HuH-7.5 (cell line): ENCODE results near the gene AK8.

Experiments used
- DNase-seq: peaks from one replicate; pipeline ENCODE4 v3.0.0; 2011; ENCODE audit warnings: low spot score

AK8 gene

GRCh38 chr9:132887181-132888120, 9.4 kb upstream of the AK8 start:
- no peak for DNase-seq

GRCh38 chr9:132886334-132886725, 8.2 kb upstream of the AK8 start:
- no peak for DNase-seq

GRCh38 chr9:132885720-132886333, 7.7 kb upstream of the AK8 start:
- DNase-seq: no peak

DNA sequence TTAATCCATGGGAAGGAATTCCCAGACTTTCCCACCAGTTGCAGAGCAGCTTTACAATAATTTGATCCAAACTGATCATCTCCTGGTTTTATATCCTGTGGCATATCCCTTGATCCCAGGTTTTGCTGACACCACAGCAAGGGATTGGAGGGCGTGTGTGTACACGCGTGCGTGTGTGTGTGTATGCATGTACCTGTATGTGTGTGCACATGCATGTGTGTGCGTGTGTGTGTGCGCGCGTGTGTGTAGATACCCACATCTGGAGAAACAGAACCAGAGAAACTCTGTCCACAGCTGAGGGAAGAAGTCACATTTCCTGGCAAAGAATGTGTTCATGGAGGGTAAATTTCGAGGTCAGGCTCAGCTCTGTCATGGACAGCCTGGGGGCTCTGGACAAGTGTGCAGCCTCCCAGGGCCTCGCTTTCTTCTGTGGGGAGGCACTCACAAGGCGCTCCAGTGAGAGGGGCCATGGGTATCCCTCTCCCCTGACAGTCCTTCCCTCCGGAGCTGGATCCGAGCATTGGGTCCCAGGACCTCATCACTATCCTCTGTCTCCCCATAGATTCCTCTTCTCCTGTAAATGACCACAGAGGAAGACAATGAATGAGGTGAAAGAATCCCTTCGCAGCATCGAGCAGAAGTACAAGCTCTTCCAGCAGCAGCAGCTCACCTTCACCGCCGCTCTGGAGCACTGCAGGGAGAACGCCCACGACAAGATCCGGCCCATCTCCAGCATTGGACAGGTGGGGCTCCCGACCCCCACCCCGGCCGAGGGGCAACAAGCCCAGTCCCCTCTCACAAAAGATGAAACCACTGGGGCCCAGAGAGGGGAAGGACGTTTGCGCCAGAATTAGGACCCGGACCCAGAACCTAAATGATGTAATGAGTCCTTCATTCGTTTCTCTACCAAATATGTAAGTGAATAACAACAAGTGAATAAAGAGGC, 5.5 kb upstream of the AK8 start:
- no peak for DNase-seq

- DNase-seq: no peak
Measured at GRCh38 chr9:132882616-132883015, 4.5 kb upstream of the AK8 start.

DNA sequence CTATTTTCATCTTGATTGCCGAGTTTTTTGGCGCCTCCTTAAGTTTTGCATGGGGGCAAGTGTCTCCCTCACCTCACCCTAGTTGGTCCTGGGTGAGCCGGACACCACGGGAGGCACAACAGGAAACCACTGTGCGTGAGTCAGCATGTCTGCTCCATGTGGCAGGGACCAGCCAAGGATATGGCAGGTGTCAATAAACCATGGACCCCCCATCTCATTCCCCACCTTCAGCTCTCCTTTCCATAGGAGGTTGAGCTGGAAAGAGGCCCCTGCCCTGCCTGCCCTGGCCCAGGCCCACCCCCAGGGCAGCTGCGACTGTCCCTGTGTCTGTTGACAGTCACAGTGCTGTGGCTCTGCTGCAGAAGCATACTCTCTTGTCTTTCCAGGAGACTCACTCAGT, 3.7 kb upstream of the AK8 start:
- no peak for DNase-seq

DNA sequence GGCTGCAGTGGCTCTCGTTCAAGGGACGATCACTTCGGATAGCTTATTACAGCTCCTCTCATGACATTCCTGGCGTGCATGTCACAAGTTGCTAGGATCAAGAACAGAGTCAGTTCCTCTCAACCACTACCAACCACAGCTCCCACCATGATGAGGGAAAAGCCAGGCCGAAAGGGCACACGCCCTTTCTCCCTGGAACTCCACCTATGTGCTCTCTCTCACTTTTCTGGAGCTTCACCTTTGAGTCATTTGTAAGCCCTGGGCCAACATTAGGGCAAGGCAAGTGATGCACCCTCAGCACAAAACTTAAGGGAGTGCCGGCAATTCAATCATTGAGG, 2.2 kb upstream of the AK8 start:
- no peak for DNase-seq

- no peak for DNase-seq
Measured at GRCh38 chr9:132879457-132880323, 1.6 kb upstream of the AK8 start.

- DNase-seq: peak; percentile 59
Measured at GRCh38 chr9:132878695-132879456, 792 bp upstream of the AK8 start, which contains the start of gene SPACA9. Gene SPACA9, plus strand, starts transcription at chr9:132878898. Its CDS starts 5,050 bp downstream, at chr9:132883948.

GRCh38 chr9:132877458-132877823, 643 bp downstream of the AK8 start:
- no peak for DNase-seq

GRCh38 chr9:132876849-132877248, 1.2 kb downstream of the AK8 start:
- no peak for DNase-seq

GRCh38 chr9:132875159-132875558, 2.9 kb downstream of the AK8 start:
- DNase-seq: no peak

GRCh38 chr9:132873403-132873802, 4.7 kb downstream of the AK8 start:
- no peak for DNase-seq

DNA sequence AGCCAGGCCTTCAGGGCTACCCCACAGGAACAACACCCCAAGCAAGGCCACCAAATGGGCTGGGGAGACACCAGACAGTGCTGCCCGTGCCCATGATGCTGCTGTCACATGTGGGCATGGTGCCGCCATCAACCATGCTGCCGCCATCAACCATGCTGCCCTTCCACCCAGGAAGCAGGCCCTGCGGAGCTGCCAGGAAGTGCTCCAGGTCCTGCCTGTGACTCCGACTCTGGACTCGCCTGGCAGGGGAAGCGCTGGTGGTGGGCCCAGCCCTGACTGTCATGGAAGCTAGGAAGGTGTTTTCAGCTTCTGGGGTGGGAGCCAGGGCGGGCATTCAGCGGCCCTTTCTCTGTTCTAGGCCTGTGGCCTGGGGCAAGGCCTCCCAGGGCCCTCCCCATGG, 8.8 kb downstream of the AK8 start:
- no peak for DNase-seq

- no peak for DNase-seq
Measured at GRCh38 chr9:132866898-132867297, 11.2 kb downstream of the AK8 start.

- DNase-seq: no peak
Measured at GRCh38 chr9:132864691-132865090, 13.4 kb downstream of the AK8 start.

- no peak for DNase-seq
Measured at GRCh38 chr9:132864277-132864676, 13.8 kb downstream of the AK8 start.

GRCh38 chr9:132863096-132863495, 15.0 kb downstream of the AK8 start:
- DNase-seq: no peak

DNA sequence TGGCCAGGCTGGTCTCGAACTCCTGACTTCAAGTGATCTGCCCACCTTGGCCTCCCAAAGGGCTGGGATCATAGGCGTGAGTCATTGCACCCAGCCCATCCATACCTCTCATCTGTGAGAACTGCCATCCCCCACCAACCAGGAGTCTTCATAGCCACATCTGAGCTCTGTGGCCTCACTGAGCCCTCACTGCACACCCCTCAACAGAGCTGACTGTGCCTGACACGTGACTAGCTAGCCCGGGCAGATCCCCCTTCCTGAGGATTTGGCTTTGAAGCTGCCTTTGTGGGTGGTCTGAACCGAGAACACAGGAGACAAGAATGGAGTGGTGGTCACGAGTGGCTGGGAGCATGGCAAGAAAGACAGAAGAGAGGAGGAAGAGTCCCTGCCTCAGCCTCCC, 15.6 kb downstream of the AK8 start:
- DNase-seq: no peak

GRCh38 chr9:132861666-132862065, 16.4 kb downstream of the AK8 start:
- no peak for DNase-seq

- DNase-seq: no peak
Measured at GRCh38 chr9:132858751-132859150, 19.3 kb downstream of the AK8 start.
